ENCODE results near the gene SIX1.

- TF ChIP-seq, protein P1, sequence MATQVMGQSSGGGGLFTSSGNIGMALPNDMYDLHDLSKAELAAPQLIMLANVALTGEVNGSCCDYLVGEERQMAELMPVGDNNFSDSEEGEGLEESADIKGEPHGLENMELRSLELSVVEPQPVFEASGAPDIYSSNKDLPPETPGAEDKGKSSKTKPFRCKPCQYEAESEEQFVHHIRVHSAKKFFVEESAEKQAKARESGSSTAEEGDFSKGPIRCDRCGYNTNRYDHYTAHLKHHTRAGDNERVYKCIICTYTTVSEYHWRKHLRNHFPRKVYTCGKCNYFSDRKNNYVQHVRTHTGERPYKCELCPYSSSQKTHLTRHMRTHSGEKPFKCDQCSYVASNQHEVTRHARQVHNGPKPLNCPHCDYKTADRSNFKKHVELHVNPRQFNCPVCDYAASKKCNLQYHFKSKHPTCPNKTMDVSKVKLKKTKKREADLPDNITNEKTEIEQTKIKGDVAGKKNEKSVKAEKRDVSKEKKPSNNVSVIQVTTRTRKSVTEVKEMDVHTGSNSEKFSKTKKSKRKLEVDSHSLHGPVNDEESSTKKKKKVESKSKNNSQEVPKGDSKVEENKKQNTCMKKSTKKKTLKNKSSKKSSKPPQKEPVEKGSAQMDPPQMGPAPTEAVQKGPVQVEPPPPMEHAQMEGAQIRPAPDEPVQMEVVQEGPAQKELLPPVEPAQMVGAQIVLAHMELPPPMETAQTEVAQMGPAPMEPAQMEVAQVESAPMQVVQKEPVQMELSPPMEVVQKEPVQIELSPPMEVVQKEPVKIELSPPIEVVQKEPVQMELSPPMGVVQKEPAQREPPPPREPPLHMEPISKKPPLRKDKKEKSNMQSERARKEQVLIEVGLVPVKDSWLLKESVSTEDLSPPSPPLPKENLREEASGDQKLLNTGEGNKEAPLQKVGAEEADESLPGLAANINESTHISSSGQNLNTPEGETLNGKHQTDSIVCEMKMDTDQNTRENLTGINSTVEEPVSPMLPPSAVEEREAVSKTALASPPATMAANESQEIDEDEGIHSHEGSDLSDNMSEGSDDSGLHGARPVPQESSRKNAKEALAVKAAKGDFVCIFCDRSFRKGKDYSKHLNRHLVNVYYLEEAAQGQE (IDR thresholded peaks at IDR 0.05; ENCODE audit: insufficient read depth in 1 of 2, low read depth in 2 of 2, low read length in 1 of 2) = no peak
- TF ChIP-seq POLR2AphosphoS5 (IDR thresholded peaks at IDR 0.05; ENCODE audit: low read depth, low read length) (no peak), CTCF (IDR thresholded peaks at IDR 0.05) (no peak), SIN3A (IDR thresholded peaks at IDR 0.05; ENCODE audit: borderline replicate concordance, insufficient read depth, low read depth, low read length) (no peak), TCF7L2 (IDR thresholded peaks at IDR 0.05; ENCODE audit: low read depth, low read length) (no peak)
Observed at GRCh38 chr14:60684203-60684602, 34.9 kb upstream of the SIX1 start.
